Measurements from ENCODE around the gene STX2.
A peak's percentile ranks its signal among the peaks of the same experiment; 100 is the strongest.
"Not testable (repeated sequence)": the region's sequence is repeated elsewhere in the genome, so short reads cannot be mapped to it uniquely, and the experiment has no call there.

STX2 gene

GRCh38 chr12:130838951-130839769 is at the start of gene STX2:
STX2 (minus strand) TSS chr12:130839250; CDS start chr12:130839099, 151 bp downstream.
- H3K4me1 ChIP-seq (ENCODE audit: insufficient read depth, low read length): peaks cover 8% of the 10 kb centered on the region
- H3K9me3 ChIP-seq (ENCODE audit: insufficient read depth, low read depth, low read length): no peaks in the 10 kb centered on the region
- peak within 1 kb of the TSS; percentile 76; the same call in 1 of the 2 replicates for H3K9ac ChIP-seq (ENCODE audit: low read depth, low read length)
- H3K27ac ChIP-seq (ENCODE audit: low read length): no peak within 1 kb of the TSS
- H3K36me3 ChIP-seq (ENCODE audit: insufficient read depth, low read depth, low read length): no peaks in the 10 kb centered on the region
- peaks cover 25% of the 10 kb centered on the region for H3K27me3 ChIP-seq (ENCODE audit: insufficient read depth, low read length)
- peak within 1 kb of the TSS; percentile 95 for H3K4me3 ChIP-seq (ENCODE audit: low read length)

GRCh38 chr12:130887190-130887589 is 48.1 kb upstream of the STX2 start:
- not testable (repeated sequence) for H3K27me3 ChIP-seq (ENCODE audit: insufficient read depth, low read length); H3K9me3 ChIP-seq (ENCODE audit: insufficient read depth, low read depth, low read length); H3K4me1 ChIP-seq (ENCODE audit: insufficient read depth, low read length); H3K27ac ChIP-seq (ENCODE audit: low read length); H3K36me3 ChIP-seq (ENCODE audit: insufficient read depth, low read depth, low read length); H3K4me3 ChIP-seq (ENCODE audit: low read length); H3K9ac ChIP-seq (ENCODE audit: low read depth, low read length)

GRCh38 chr12:130881548-130881947 is 42.5 kb upstream of the STX2 start:
- H3K36me3 ChIP-seq (ENCODE audit: insufficient read depth, low read depth, low read length): peaks cover 15% of the 10 kb centered on the region
- H3K9ac ChIP-seq (ENCODE audit: low read depth, low read length): no peak overlapping the region
- H3K9me3 ChIP-seq (ENCODE audit: insufficient read depth, low read depth, low read length): no peaks in the 10 kb centered on the region
- no peak overlapping the region for H3K27ac ChIP-seq (ENCODE audit: low read length)
- no peak overlapping the region for H3K4me3 ChIP-seq (ENCODE audit: low read length)
- H3K4me1 ChIP-seq (ENCODE audit: insufficient read depth, low read length): no peaks in the 10 kb centered on the region
- H3K27me3 ChIP-seq (ENCODE audit: insufficient read depth, low read length): no peaks in the 10 kb centered on the region

- Histone ChIP-seq H3K4me1 (ENCODE audit: insufficient read depth, low read length) (no peaks in the 10 kb centered on the region), H3K9me3 (ENCODE audit: insufficient read depth, low read depth, low read length) (no peaks in the 10 kb centered on the region), H3K27ac (ENCODE audit: low read length) (no peak overlapping the region), H3K4me3 (ENCODE audit: low read length) (no peak overlapping the region), H3K36me3 (ENCODE audit: insufficient read depth, low read depth, low read length) (peaks cover 20% of the 10 kb centered on the region), H3K27me3 (ENCODE audit: insufficient read depth, low read length) (no peaks in the 10 kb centered on the region), H3K9ac (ENCODE audit: low read depth, low read length) (no peak overlapping the region)
Observed at GRCh38 chr12:130881046-130881445, 42.0 kb upstream of the STX2 start.

GRCh38 chr12:130880411-130880885 is 41.4 kb upstream of the STX2 start:
- H3K4me3 ChIP-seq (ENCODE audit: low read length): no peak overlapping the region
- H3K9me3 ChIP-seq (ENCODE audit: insufficient read depth, low read depth, low read length): no peaks in the 10 kb centered on the region
- peaks cover 26% of the 10 kb centered on the region for H3K36me3 ChIP-seq (ENCODE audit: insufficient read depth, low read depth, low read length)
- H3K27ac ChIP-seq (ENCODE audit: low read length): no peak overlapping the region
- no peaks in the 10 kb centered on the region for H3K4me1 ChIP-seq (ENCODE audit: insufficient read depth, low read length)
- no peaks in the 10 kb centered on the region for H3K27me3 ChIP-seq (ENCODE audit: insufficient read depth, low read length)
- H3K9ac ChIP-seq (ENCODE audit: low read depth, low read length): no peak overlapping the region

- H3K27me3 ChIP-seq (ENCODE audit: insufficient read depth, low read length): no peaks in the 10 kb centered on the region
- H3K36me3 ChIP-seq (ENCODE audit: insufficient read depth, low read depth, low read length): peaks cover 32% of the 10 kb centered on the region
- H3K4me1 ChIP-seq (ENCODE audit: insufficient read depth, low read length): no peaks in the 10 kb centered on the region
- H3K9me3 ChIP-seq (ENCODE audit: insufficient read depth, low read depth, low read length): no peaks in the 10 kb centered on the region
- H3K4me3 ChIP-seq (ENCODE audit: low read length): no peak overlapping the region
- no peak overlapping the region for H3K27ac ChIP-seq (ENCODE audit: low read length)
- no peak overlapping the region for H3K9ac ChIP-seq (ENCODE audit: low read depth, low read length)
Observed at GRCh38 chr12:130879781-130880389, 40.8 kb upstream of the STX2 start.

GRCh38 chr12:130879212-130879686 is 40.2 kb upstream of the STX2 start:
- no peaks in the 10 kb centered on the region for H3K9me3 ChIP-seq (ENCODE audit: insufficient read depth, low read depth, low read length)

GRCh38 chr12:130878193-130879185 is 39.4 kb upstream of the STX2 start:
- no peaks in the 10 kb centered on the region for H3K9me3 ChIP-seq (ENCODE audit: insufficient read depth, low read depth, low read length)
- no peaks in the 10 kb centered on the region for H3K27me3 ChIP-seq (ENCODE audit: insufficient read depth, low read length)
- H3K36me3 ChIP-seq (ENCODE audit: insufficient read depth, low read depth, low read length): peaks cover 46% of the 10 kb centered on the region
- no peak overlapping the region for H3K9ac ChIP-seq (ENCODE audit: low read depth, low read length)
- H3K4me3 ChIP-seq (ENCODE audit: low read length): no peak overlapping the region
- no peak overlapping the region for H3K27ac ChIP-seq (ENCODE audit: low read length)
- peaks cover 10% of the 10 kb centered on the region for H3K4me1 ChIP-seq (ENCODE audit: insufficient read depth, low read length)

More at GRCh38 chr12:130879212-130879686, 40.2 kb upstream of the STX2 start:
- peaks cover 2% of the 10 kb centered on the region; the same call in 1 of the 2 replicates for H3K4me1 ChIP-seq (ENCODE audit: insufficient read depth, low read length)
- no peak overlapping the region for H3K4me3 ChIP-seq (ENCODE audit: low read length)
- no peak overlapping the region for H3K27ac ChIP-seq (ENCODE audit: low read length)
- H3K9ac ChIP-seq (ENCODE audit: low read depth, low read length): no peak overlapping the region
- H3K36me3 ChIP-seq (ENCODE audit: insufficient read depth, low read depth, low read length): peaks cover 38% of the 10 kb centered on the region
- H3K27me3 ChIP-seq (ENCODE audit: insufficient read depth, low read length): no peaks in the 10 kb centered on the region

- H3K9ac ChIP-seq (ENCODE audit: low read depth, low read length): no peak overlapping the region
- H3K27ac ChIP-seq (ENCODE audit: low read length): no peak overlapping the region
- H3K27me3 ChIP-seq (ENCODE audit: insufficient read depth, low read length): no peaks in the 10 kb centered on the region
- H3K36me3 ChIP-seq (ENCODE audit: insufficient read depth, low read depth, low read length): peaks cover 57% of the 10 kb centered on the region
- peaks cover 12% of the 10 kb centered on the region for H3K4me1 ChIP-seq (ENCODE audit: insufficient read depth, low read length)
- H3K9me3 ChIP-seq (ENCODE audit: insufficient read depth, low read depth, low read length): no peaks in the 10 kb centered on the region
- no peak overlapping the region for H3K4me3 ChIP-seq (ENCODE audit: low read length)
Observed at GRCh38 chr12:130877333-130877732, 38.3 kb upstream of the STX2 start.

GRCh38 chr12:130876758-130877157 is 37.7 kb upstream of the STX2 start:
- Histone ChIP-seq H3K9ac (ENCODE audit: low read depth, low read length) (no peak overlapping the region), H3K4me1 (ENCODE audit: insufficient read depth, low read length) (peaks cover 12% of the 10 kb centered on the region), H3K9me3 (ENCODE audit: insufficient read depth, low read depth, low read length) (no peaks in the 10 kb centered on the region), H3K27ac (ENCODE audit: low read length) (no peak overlapping the region), H3K27me3 (ENCODE audit: insufficient read depth, low read length) (no peaks in the 10 kb centered on the region), H3K36me3 (ENCODE audit: insufficient read depth, low read depth, low read length) (peaks cover 57% of the 10 kb centered on the region), H3K4me3 (ENCODE audit: low read length) (no peak overlapping the region)

- H3K27me3 ChIP-seq (ENCODE audit: insufficient read depth, low read length): no peaks in the 10 kb centered on the region
- peaks cover 12% of the 10 kb centered on the region for H3K4me1 ChIP-seq (ENCODE audit: insufficient read depth, low read length)
- H3K27ac ChIP-seq (ENCODE audit: low read length): no peak overlapping the region
- no peak overlapping the region for H3K4me3 ChIP-seq (ENCODE audit: low read length)
- H3K9ac ChIP-seq (ENCODE audit: low read depth, low read length): no peak overlapping the region
- no peaks in the 10 kb centered on the region for H3K9me3 ChIP-seq (ENCODE audit: insufficient read depth, low read depth, low read length)
- H3K36me3 ChIP-seq (ENCODE audit: insufficient read depth, low read depth, low read length): peaks cover 57% of the 10 kb centered on the region
Observed at GRCh38 chr12:130876297-130876696, 37.2 kb upstream of the STX2 start.
